IPS-18a (cell line): ENCODE measurements around the gene THBS3.
"Not testable (repeated sequence)": the region's sequence is repeated elsewhere in the genome, so short reads cannot be mapped to it uniquely, and the experiment has no call there.

Experiments used
- H3K27ac ChIP-seq: one replicate; pipeline ENCODE4 v1.5.1; 2013; ENCODE audit warnings: low read length
- H3K27me3 ChIP-seq: one replicate; pipeline ENCODE4 v1.6.1; 2013; ENCODE audit warnings: mild to moderate bottlenecking, low read length; ENCODE audit not compliant: control insufficient read depth, insufficient read depth
- H3K36me3 ChIP-seq: one replicate; pipeline ENCODE4 v1.6.1; 2013; ENCODE audit warnings: low read depth, low read length; ENCODE audit not compliant: control insufficient read depth
- H3K4me1 ChIP-seq: one replicate; pipeline ENCODE4 v1.6.1; 2013; ENCODE audit warnings: low read depth, low read length; ENCODE audit not compliant: control insufficient read depth
- H3K4me3 ChIP-seq: one replicate; pipeline ENCODE4 v1.5.1; 2013; ENCODE audit warnings: low read length
- H3K9ac ChIP-seq: one replicate; pipeline ENCODE4 v1.6.1; 2013; ENCODE audit warnings: mild to moderate bottlenecking, low read length, moderate library complexity
- H3K9me3 ChIP-seq: one replicate; pipeline ENCODE4 v1.6.1; 2013; ENCODE audit warnings: low read depth, low read length; ENCODE audit not compliant: control insufficient read depth

THBS3 gene

GRCh38 chr1:155232001-155232978 is 24.6 kb upstream of the THBS3 start:
- not testable (repeated sequence) for H3K4me1 ChIP-seq, H3K9me3 ChIP-seq, H3K4me3 ChIP-seq, H3K27ac ChIP-seq, H3K9ac ChIP-seq, H3K27me3 ChIP-seq, H3K36me3 ChIP-seq

GRCh38 chr1:155231302-155231701 is 23.6 kb upstream of the THBS3 start:
- H3K9me3 ChIP-seq, H3K36me3 ChIP-seq, H3K27me3 ChIP-seq, H3K27ac ChIP-seq, H3K4me3 ChIP-seq, H3K4me1 ChIP-seq, H3K9ac ChIP-seq: not testable (repeated sequence)

GRCh38 chr1:155228096-155228427 is 20.4 kb upstream of the THBS3 start:
- H3K27ac ChIP-seq: peak overlapping the region; percentile 99
- no peaks in the 10 kb centered on the region for H3K36me3 ChIP-seq
- H3K9ac ChIP-seq: peak overlapping the region; percentile 96
- no peaks in the 10 kb centered on the region for H3K9me3 ChIP-seq
- H3K4me1 ChIP-seq: peaks cover 13% of the 10 kb centered on the region
- H3K4me3 ChIP-seq: peak overlapping the region; percentile 96
- H3K27me3 ChIP-seq: peaks cover 8% of the 10 kb centered on the region

GRCh38 chr1:155227261-155228095 is 19.8 kb upstream of the THBS3 start:
- peaks cover 13% of the 10 kb centered on the region for H3K4me1 ChIP-seq

GRCh38 chr1:155226910-155227260 is 19.2 kb upstream of the THBS3 start:
- H3K27ac ChIP-seq: peak overlapping the region; percentile 82
- no peaks in the 10 kb centered on the region for H3K9me3 ChIP-seq
- peaks cover 8% of the 10 kb centered on the region for H3K27me3 ChIP-seq
- H3K4me3 ChIP-seq: peak overlapping the region; percentile 96
- H3K4me1 ChIP-seq: peaks cover 13% of the 10 kb centered on the region
- H3K36me3 ChIP-seq: no peaks in the 10 kb centered on the region
- H3K9ac ChIP-seq: peak overlapping the region; percentile 96

More at GRCh38 chr1:155227261-155228095, 19.8 kb upstream of the THBS3 start:
- H3K4me3 ChIP-seq: peak overlapping the region; percentile 96
- peak overlapping the region; percentile 96 for H3K9ac ChIP-seq
- H3K27me3 ChIP-seq: peaks cover 8% of the 10 kb centered on the region
- no peaks in the 10 kb centered on the region for H3K36me3 ChIP-seq
- no peaks in the 10 kb centered on the region for H3K9me3 ChIP-seq
- peak overlapping the region; percentile 99 for H3K27ac ChIP-seq

- H3K4me1 ChIP-seq: peaks cover 13% of the 10 kb centered on the region
Observed at GRCh38 chr1:155226188-155226909, 18.7 kb upstream of the THBS3 start.

GRCh38 chr1:155225404-155225759 is 17.7 kb upstream of the THBS3 start:
- not testable (repeated sequence) for H3K9ac ChIP-seq, H3K27ac ChIP-seq, H3K36me3 ChIP-seq, H3K9me3 ChIP-seq, H3K27me3 ChIP-seq, H3K4me3 ChIP-seq
- H3K4me1 ChIP-seq: peaks cover 13% of the 10 kb centered on the region

More at GRCh38 chr1:155226188-155226909, 18.7 kb upstream of the THBS3 start:
- H3K9me3 ChIP-seq: no peaks in the 10 kb centered on the region
- H3K27ac ChIP-seq: peak overlapping the region; percentile 82
- H3K27me3 ChIP-seq: peaks cover 8% of the 10 kb centered on the region
- H3K36me3 ChIP-seq: no peaks in the 10 kb centered on the region
- peak overlapping the region; percentile 96 for H3K9ac ChIP-seq
- peak overlapping the region; percentile 96 for H3K4me3 ChIP-seq

GRCh38 chr1:155223047-155223446 is 15.3 kb upstream of the THBS3 start:
- Histone ChIP-seq H3K9ac (no peak overlapping the region), H3K4me1 (peaks cover 11% of the 10 kb centered on the region), H3K27me3 (no peaks in the 10 kb centered on the region), H3K36me3 (no peaks in the 10 kb centered on the region), H3K9me3 (no peaks in the 10 kb centered on the region), H3K4me3 (no peak overlapping the region), H3K27ac (no peak overlapping the region)

- not testable (repeated sequence) for H3K27me3 ChIP-seq, H3K27ac ChIP-seq, H3K4me1 ChIP-seq, H3K9ac ChIP-seq, H3K4me3 ChIP-seq, H3K9me3 ChIP-seq, H3K36me3 ChIP-seq
Observed at GRCh38 chr1:155220211-155220965, 12.7 kb upstream of the THBS3 start.

- Histone ChIP-seq H3K9me3 (no peaks in the 10 kb centered on the region), H3K9ac (peak overlapping the region; percentile 2), H3K4me1 (no peaks in the 10 kb centered on the region), H3K27ac (no peak overlapping the region), H3K36me3 (no peaks in the 10 kb centered on the region), H3K4me3 (peak overlapping the region; percentile 23), H3K27me3 (no peaks in the 10 kb centered on the region)
Observed at GRCh38 chr1:155219592-155220031, 11.9 kb upstream of the THBS3 start.
